NCI-H1092 (cell line): ENCODE results near the gene C3orf70.

Experiments
- DNase-seq: peaks from one replicate; lab custom pipeline; 2025; lab: John Stamatoyannopoulos, UW

Gene C3orf70

GRCh38 chr3:185087419-185087818, 65.4 kb downstream of the C3orf70 start:
- no peak for DNase-seq

- DNase-seq = no peak
These were observed 68.0 kb downstream of the C3orf70 start for GRCh38 chr3:185084901-185085300.

GRCh38 chr3:185084402-185084801, 68.5 kb downstream of the C3orf70 start:
- no peak for DNase-seq

GRCh38 chr3:185082829-185083228, 70.0 kb downstream of the C3orf70 start:
- DNase-seq = no peak

- DNase-seq = no peak
These were observed 70.7 kb downstream of the C3orf70 start for GRCh38 chr3:185082149-185082548.

- DNase-seq = no peak
These were observed 71.3 kb downstream of the C3orf70 start for GRCh38 chr3:185081521-185081920.

- DNase-seq = no peak
These were observed 73.2 kb downstream of the C3orf70 start for GRCh38 chr3:185079625-185080024.

GRCh38 chr3:185076219-185076618, 76.6 kb downstream of the C3orf70 start:
- DNase-seq = no peak

GRCh38 chr3:185075547-185075946, 77.3 kb downstream of the C3orf70 start:
- DNase-seq = no peak

- DNase-seq = no peak
These were observed 81.5 kb downstream of the C3orf70 start for GRCh38 chr3:185071287-185071800.

GRCh38 chr3:185070491-185071286, 82.2 kb downstream of the C3orf70 start:
- DNase-seq = no peak

GRCh38 chr3:185069037-185070030, 83.5 kb downstream of the C3orf70 start:
- DNase-seq = no peak

- DNase-seq = no peak
These were observed 85.7 kb downstream of the C3orf70 start for GRCh38 chr3:185067173-185067572.

GRCh38 chr3:185066251-185066650, 86.6 kb downstream of the C3orf70 start:
- DNase-seq = no peak

- DNase-seq = peak; percentile 14
These were observed 87.8 kb downstream of the C3orf70 start for GRCh38 chr3:185065059-185065458.

- no peak for DNase-seq
These were observed 89.4 kb downstream of the C3orf70 start for GRCh38 chr3:185063431-185063830.

- no peak for DNase-seq
These were observed 90.7 kb downstream of the C3orf70 start for GRCh38 chr3:185062191-185062590.

GRCh38 chr3:185060655-185061054, 92.2 kb downstream of the C3orf70 start:
- no peak for DNase-seq

GRCh38 chr3:185059766-185060165, 93.1 kb downstream of the C3orf70 start:
- no peak for DNase-seq

- DNase-seq = no peak
These were observed 94.1 kb downstream of the C3orf70 start for GRCh38 chr3:185058796-185059195.

- DNase-seq = no peak
These were observed 95.0 kb downstream of the C3orf70 start for GRCh38 chr3:185057829-185058228.

- no peak for DNase-seq
These were observed 96.0 kb downstream of the C3orf70 start for GRCh38 chr3:185056908-185057307.

- no peak for DNase-seq
These were observed 100.2 kb downstream of the C3orf70 start for GRCh38 chr3:185052631-185053030.
